ENCODE results near the gene MRAP. TPM values are rescaled to one million over a fixed set of nuclear protein-coding genes. Genes with fewer than 3 reads are reported as not detected.

MRAP gene
- total and polyA plus RNA-seq, 8 donors: 0.30 to 0.55 TPM; not detected in 6

- no peaks in the 10 kb centered on the region for H3K27me3 ChIP-seq
- H3K4me1 ChIP-seq: no peaks in the 10 kb centered on the region
- no peak overlapping the region for H3K27ac ChIP-seq
- no peak overlapping the region for H3K4me3 ChIP-seq
- 88 to 97% (median 93%) methylated on average over 6 of the region's 6 CpGs for WGBS, 5 donors
- TF ChIP-seq POLR2A (IDR thresholded peaks at IDR 0.05) (no peak), POLR2AphosphoS5 (IDR thresholded peaks at IDR 0.05) (no peak), CTCF (IDR thresholded peaks at IDR 0.05) (no peak), EP300 (IDR thresholded peaks at IDR 0.05) (no peak)
- no peaks in the 10 kb centered on the region for H3K9me3 ChIP-seq
- no peak for DNase-seq
- intact Hi-C loops (cut with DNase I; ENCODE audit: low total_unique reads): no loop called here
- H3K36me3 ChIP-seq: peaks cover 0 to 14% (median 5%) of the 10 kb centered on the region in 4 donors
Observed at GRCh38 chr21:32302560-32302959, 3.9 kb downstream of the MRAP start.

- Histone ChIP-seq H3K27me3 (no peaks in the 10 kb centered on the region), H3K27ac (no peak overlapping the region), H3K4me3 (no peak overlapping the region), H3K9me3 (no peaks in the 10 kb centered on the region), H3K36me3 (peaks cover 0 to 14% (median 11%) of the 10 kb centered on the region in 4 donors), H3K4me1 (no peaks in the 10 kb centered on the region)
- intact Hi-C loops (cut with DNase I; ENCODE audit: low total_unique reads): no loop called here
- TF ChIP-seq POLR2A (IDR thresholded peaks at IDR 0.05) (no peak), EP300 (IDR thresholded peaks at IDR 0.05) (no peak), CTCF (IDR thresholded peaks at IDR 0.05) (no peak), POLR2AphosphoS5 (IDR thresholded peaks at IDR 0.05) (no peak)
- 89 to 100% (median 98%) methylated on average over 1 of the region's 1 CpG for WGBS, 5 donors
- DNase-seq: no peak
Observed at GRCh38 chr21:32303385-32303784, 4.7 kb downstream of the MRAP start.

- H3K36me3 ChIP-seq: peaks cover 0 to 27% (median 21%) of the 10 kb centered on the region in 4 donors
- H3K4me3 ChIP-seq: no peak overlapping the region
- intact Hi-C loops (cut with DNase I; ENCODE audit: low total_unique reads): no loop called here
- 95 to 98% (median 96%) methylated on average over 7 of the region's 7 CpGs for WGBS, 5 donors
- TF ChIP-seq POLR2A (IDR thresholded peaks at IDR 0.05): no peak
- TF ChIP-seq CTCF (IDR thresholded peaks at IDR 0.05): no peak
- no peak for TF ChIP-seq EP300 (IDR thresholded peaks at IDR 0.05)
- TF ChIP-seq POLR2AphosphoS5 (IDR thresholded peaks at IDR 0.05): no peak
- H3K27me3 ChIP-seq: no peaks in the 10 kb centered on the region
- H3K27ac ChIP-seq: no peak overlapping the region
- H3K9me3 ChIP-seq: no peaks in the 10 kb centered on the region
- DNase-seq: no peak
- no peaks in the 10 kb centered on the region for H3K4me1 ChIP-seq
Observed at GRCh38 chr21:32304998-32305397, 6.3 kb downstream of the MRAP start.

GRCh38 chr21:32306021-32306780, 7.5 kb downstream of the MRAP start:
- DNase-seq: peak in 1 of 2 donors; percentile 75
- 52 to 66% (median 58%) methylated on average over 22 of the region's 22 CpGs for WGBS, 5 donors

More at GRCh38 chr21:32306021-32306780, 7.5 kb downstream of the MRAP start:
- H3K4me1 ChIP-seq: no peaks in the 10 kb centered on the region
- TF ChIP-seq POLR2AphosphoS5 (IDR thresholded peaks at IDR 0.05) (no peak), POLR2A (IDR thresholded peaks at IDR 0.05) (no peak), EP300 (IDR thresholded peaks at IDR 0.05) (no peak), CTCF (IDR thresholded peaks at IDR 0.05) (no peak)
- H3K4me3 ChIP-seq: no peak overlapping the region
- H3K9me3 ChIP-seq: no peaks in the 10 kb centered on the region
- intact Hi-C loops (cut with DNase I; ENCODE audit: low total_unique reads): no loop called here
- no peaks in the 10 kb centered on the region for H3K27me3 ChIP-seq
- no peak overlapping the region for H3K27ac ChIP-seq
- H3K36me3 ChIP-seq: peaks cover 0 to 38% (median 27%) of the 10 kb centered on the region in 4 donors

Data from stomach (tissue), 9 donors.